ENCODE results near the gene GRAMD2B. TPM values are rescaled to one million over a fixed set of nuclear protein-coding genes. Genes with fewer than 3 reads are reported as not detected.

Gene GRAMD2B
- total and polyA plus RNA-seq, 2 of the 13 experiments (the other 11 are each of a cell fraction or from before 2014, with no cell fraction given): 8.1 to 10.6 TPM

GRCh38 chr5:126516133-126516532 lies 92.9 kb downstream of the GRAMD2B start:
- Histone ChIP-seq H3K79me2 (ENCODE audit: insufficient read depth, low read length) (no peaks in the 10 kb centered on the region), H3K9me3 (ENCODE audit: low read length) (no peaks in the 10 kb centered on the region), H3K4me1 (ENCODE audit: insufficient read depth, low read length) (peaks cover 9% of the 10 kb centered on the region; the same call in 1 of the 2 replicates), H3K4me2 (ENCODE audit: low read depth, low read length) (no peak overlapping the region), H3K36me3 (replicated peaks in 1 of 2; ENCODE audit: control insufficient read depth in 1 of 2, insufficient read depth in 2 of 2, low read length in 2 of 2) (no peaks in the 10 kb centered on the region), H4K20me1 (ENCODE audit: insufficient read depth, low read length) (no peaks in the 10 kb centered on the region), H3K9ac (ENCODE audit: insufficient read depth, low read depth, low read length) (no peak overlapping the region), H2AFZ (ENCODE audit: low read length) (no peak overlapping the region), H3K4me3 (replicated peaks in 1 of 3; ENCODE audit: insufficient read depth in 1 of 3, low read depth in 2 of 3, low read length in 3 of 3) (no peak overlapping the region), H3K27me3 (ENCODE audit: control insufficient read depth in 1 of 2, insufficient read depth in 2 of 2, low read length in 2 of 2) (no peaks in the 10 kb centered on the region), H3K27ac (ENCODE audit: extremely low read length, insufficient read depth, low read length) (no peak overlapping the region)
- ATAC-seq: no peak
- POLR2A ChIA-PET: no interaction called here
- in situ Hi-C loops (cut with HindIII; ENCODE audit: extremely low pct_ligation_motif_present, low pct_unique_long_range_greater_than_20kb): no loop called here
- no peak for FAIRE-seq
- intact Hi-C loops (cut with micrococcal nuclease; ENCODE audit: unreplicated experiment): no loop called here
- 0% methylated on average over 1 of the region's 1 CpG for WGBS (ENCODE audit: low lambda C conversion rate)
- no TSS peak for BruUV-seq (replicated peaks)
- CTCF ChIA-PET (ENCODE audit: low intra/inter-chr PET ratio, low total read pairs): no interaction called here
- TF ChIP-seq GLI4 (CRISPR knock-in tag; IDR thresholded peaks at IDR 0.05; ENCODE audit: borderline replicate concordance) (no peak), ZMYM4 (CRISPR knock-in tag; IDR thresholded peaks at IDR 0.05) (no peak), BCLAF1 (IDR thresholded peaks at IDR 0.05) (no peak), ZNF550 (CRISPR knock-in tag; IDR thresholded peaks at IDR 0.05; ENCODE audit: borderline replicate concordance) (no peak), UBTF (CRISPR knock-in tag; IDR thresholded peaks at IDR 0.05) (no peak)
- no peak for DNase-seq (ENCODE audit: low spot score)

All from HepG2 (cell line).